Left lobe of liver (tissue), 2 donors: Measurements from ENCODE around the gene ZNF330. TPM values are rescaled to one million over a fixed set of nuclear protein-coding genes. Genes with fewer than 3 reads are reported as not detected.

ENCODE experiments used
- ATAC-seq: fragments of 200-7000 bp; cut with Tn5 transposase; one replicate; pipeline ENCODE4 v1.9.1; 2020; ENCODE audit warnings: mild to moderate bottlenecking, moderate library complexity
- DNase-seq: peaks from one replicate; pipeline ENCODE4 v3.0.0-alpha.2; 2020; ENCODE audit warnings: low spot score
- total RNA-seq: library from RNA; stranded (reverse); gene quantifications from one replicate; pipeline ENCODE4 v1.2.1, GENCODE V29; 2021
- donor health status: DM: no; HTN: no; CAD: no; lungs with moderate emphysema.
- donor health status: DM: no; HTN: yes; CAD: no.

Gene ZNF330
- total RNA-seq, 1 donor from 2014 or later, result 26.1 TPM

- ATAC-seq, result no peak
- DNase-seq, result no peak
Measured at GRCh38 chr4:141229408-141230101, 8.9 kb downstream of the ZNF330 start.

GRCh38 chr4:141233673-141234072 is 13.0 kb downstream of the ZNF330 start:
- ATAC-seq (no peak), DNase-seq (no peak)

DNA sequence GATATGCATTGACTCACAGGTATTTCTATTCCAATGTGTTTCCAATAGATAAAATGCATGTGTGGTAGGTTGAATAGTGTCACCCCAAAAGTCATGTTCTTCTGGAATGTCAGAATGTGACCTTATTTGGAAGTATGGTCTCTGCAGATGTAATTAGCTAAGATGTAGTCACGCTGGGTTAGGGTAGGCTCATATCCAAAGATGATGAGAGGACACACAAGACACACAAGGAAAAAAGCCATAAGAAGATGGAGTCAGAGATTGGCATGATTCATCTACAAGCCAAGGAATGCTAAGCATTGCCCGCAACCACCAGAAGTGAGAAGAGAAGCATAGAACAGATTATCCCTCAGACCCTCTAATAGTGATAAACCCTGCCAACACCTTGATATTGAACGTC is 17.5 kb downstream of the ZNF330 start:
- ATAC-seq (no peak), DNase-seq (no peak)

- DNase-seq (no peak), ATAC-seq (no peak)
Measured at GRCh38 chr4:141240259-141240658, 19.6 kb downstream of the ZNF330 start.

DNA sequence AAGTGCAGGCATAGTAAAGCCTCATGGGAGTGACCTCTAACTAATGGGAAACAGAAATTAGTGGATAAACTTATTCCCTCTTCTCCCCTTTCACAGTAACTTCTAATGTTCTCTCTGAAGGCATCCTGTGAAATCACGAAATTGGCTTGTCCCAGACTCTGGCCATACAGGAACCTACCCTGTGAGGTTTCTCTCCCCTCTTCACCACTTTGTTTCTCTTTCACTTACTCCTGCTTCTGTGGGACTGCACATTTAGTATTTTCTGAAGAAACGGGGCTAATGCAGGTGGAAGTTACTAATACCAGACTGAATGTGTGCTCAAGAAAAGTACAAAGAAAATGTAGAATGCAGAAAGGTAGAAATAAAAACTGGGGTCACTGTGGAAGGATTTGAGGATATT is 20.0 kb downstream of the ZNF330 start:
- ATAC-seq (no peak), DNase-seq (no peak)

DNA sequence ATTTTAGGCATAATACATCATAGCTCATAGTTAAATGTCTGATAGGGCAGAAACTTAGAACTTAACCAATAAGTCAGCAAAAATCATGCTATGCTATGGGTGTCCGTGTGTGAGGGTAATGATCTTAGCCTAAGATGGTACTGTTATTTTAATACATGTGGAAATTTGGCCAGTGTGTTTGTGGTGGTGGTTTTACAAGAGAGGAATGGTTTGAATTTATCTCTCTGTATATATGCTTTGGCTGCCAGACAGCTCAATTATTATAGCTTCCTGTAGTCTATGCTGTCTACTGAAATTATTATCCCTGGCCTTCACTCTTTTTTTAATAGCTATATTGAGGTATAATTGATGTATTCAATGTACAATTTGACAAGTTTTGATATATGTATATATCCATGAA is 21.3 kb downstream of the ZNF330 start:
- ATAC-seq (no peak), DNase-seq (no peak)

DNA sequence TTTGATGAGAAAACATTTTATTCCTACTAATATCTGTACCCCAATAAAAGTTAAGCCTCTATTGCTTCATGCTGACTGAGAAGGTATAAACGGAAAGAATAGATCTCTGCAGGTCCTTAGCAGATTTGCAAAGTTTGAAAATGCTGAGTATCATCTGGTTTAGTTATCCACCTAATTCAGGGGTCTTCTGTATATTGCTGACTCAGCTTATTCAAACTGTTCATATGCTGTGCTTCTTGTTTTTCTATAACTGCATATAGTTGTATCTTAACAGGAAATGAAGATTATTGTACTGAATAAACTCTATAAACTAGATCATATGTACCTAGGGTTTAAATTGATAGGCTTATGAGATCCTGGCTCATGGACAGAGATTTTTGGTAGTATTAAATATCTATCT is 23.7 kb downstream of the ZNF330 start:
- DNase-seq (no peak), ATAC-seq (no peak)

- ATAC-seq (no peak), DNase-seq (no peak)
Measured at GRCh38 chr4:141246243-141246642, 25.5 kb downstream of the ZNF330 start.

GRCh38 chr4:141246683-141247429 is 26.2 kb downstream of the ZNF330 start:
- DNase-seq (no peak), ATAC-seq (no peak)

GRCh38 chr4:141247430-141247780 is 26.7 kb downstream of the ZNF330 start:
- DNase-seq (no peak), ATAC-seq (no peak)

- no peak for DNase-seq
- no peak for ATAC-seq
Measured at GRCh38 chr4:141248029-141248428, 27.3 kb downstream of the ZNF330 start.

GRCh38 chr4:141248486-141248885 is 27.8 kb downstream of the ZNF330 start:
- DNase-seq (no peak), ATAC-seq (no peak)

DNA sequence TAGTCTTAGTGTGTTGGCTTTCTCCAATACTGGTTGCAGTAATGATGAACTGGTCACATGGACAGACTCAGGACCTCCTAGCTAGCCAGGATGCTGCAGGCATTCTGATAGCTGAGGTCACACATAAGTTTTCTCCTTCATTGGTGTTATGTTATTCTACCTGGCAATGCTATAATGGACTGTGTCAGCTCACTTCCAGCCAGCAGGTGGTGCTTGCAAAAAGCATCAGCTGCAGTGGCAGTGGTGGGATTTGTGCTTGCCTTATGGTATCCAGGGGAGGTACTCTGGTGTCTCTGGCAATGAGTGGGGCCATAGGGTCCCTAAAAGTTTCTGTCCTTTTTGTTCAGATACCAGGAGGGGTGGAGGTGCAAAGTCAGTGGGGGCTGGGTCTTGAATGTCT is 33.6 kb downstream of the ZNF330 start:
- DNase-seq (no peak), ATAC-seq (no peak)

- ATAC-seq (no peak), DNase-seq (no peak)
Measured at GRCh38 chr4:141255016-141255415, 34.3 kb downstream of the ZNF330 start.

GRCh38 chr4:141258558-141258957 is 37.9 kb downstream of the ZNF330 start:
- DNase-seq (no peak), ATAC-seq (no peak)

- DNase-seq, result no peak
- ATAC-seq, result no peak
Measured at GRCh38 chr4:141275834-141276233, 55.1 kb downstream of the ZNF330 start.

DNA sequence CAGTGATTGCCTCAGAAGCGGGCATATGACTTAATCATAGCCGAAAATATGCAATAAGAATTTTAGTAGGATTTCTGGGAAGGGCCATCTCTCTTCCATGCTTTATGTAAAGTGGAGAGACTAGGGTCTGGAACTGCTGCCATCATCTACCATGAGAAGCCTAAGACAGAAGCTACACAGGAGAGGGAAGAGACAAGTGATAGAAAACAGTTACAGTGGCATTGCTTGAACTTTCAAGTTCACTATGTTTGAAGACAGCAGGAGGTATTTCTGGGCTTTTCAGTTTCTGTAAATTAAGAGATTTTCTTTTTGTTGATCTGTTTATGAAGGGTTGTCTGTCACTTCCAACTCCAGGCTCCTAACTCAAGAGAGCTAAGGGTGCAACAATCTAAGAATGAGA is 62.5 kb downstream of the ZNF330 start:
- ATAC-seq (no peak), DNase-seq (no peak)

GRCh38 chr4:141283563-141283962 is 62.9 kb downstream of the ZNF330 start:
- DNase-seq, result no peak
- no peak for ATAC-seq

Other genes starting within 250 kb of the ZNF330 start
- gene RNF150, start 87.4 kb upstream of the ZNF330 start, total RNA-seq, result 1.4 TPM